ENCODE data around the gene ATG101.
"Not testable (repeated sequence)": the region's sequence is repeated elsewhere in the genome, so short reads cannot be mapped to it uniquely, and the experiment has no call there.

Gene ATG101

DNA sequence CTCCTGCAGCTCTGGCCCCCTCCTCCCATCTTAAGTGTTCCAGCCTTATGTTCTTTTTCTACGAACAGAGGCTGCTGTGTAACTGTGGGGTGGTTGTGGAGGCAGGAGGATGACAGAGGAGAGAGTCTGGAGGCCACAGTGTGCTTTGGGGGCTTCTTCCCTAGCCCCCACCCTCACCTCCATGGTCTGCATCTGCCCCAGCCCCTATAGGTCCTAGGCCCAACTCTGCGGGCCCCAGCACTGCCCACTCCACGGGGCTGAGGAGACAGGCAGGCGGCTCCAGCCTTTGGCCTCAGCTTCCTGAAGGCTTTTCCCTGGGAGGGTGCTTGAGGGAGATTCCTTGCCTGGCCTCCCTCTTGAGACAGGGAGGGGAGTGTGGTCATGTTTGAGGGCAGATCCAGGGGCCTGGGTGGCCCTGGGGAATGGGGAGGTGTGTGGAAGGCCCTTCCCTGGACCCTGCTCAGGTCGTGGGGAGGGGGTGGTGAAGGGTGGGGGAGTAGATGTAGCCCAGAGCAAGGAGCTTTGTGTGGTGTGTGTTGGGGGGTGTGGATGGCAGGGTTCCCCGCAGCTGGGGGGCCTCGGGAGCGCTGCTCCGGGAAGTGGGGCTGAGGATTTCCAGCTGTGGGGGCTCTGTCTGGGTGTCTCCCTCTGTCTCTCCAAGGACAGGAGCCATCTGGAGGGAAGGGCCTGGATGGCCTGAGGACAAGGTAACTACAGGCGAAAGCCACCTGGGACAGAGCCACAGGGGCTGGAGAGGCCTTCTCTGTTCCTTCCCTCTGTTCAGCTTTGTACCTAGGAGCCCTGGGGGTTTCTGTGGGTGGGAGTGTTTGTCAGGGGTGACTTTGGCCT, 10.8 kb downstream of the ATG101 start:
- no peak for DNase-seq

DNA sequence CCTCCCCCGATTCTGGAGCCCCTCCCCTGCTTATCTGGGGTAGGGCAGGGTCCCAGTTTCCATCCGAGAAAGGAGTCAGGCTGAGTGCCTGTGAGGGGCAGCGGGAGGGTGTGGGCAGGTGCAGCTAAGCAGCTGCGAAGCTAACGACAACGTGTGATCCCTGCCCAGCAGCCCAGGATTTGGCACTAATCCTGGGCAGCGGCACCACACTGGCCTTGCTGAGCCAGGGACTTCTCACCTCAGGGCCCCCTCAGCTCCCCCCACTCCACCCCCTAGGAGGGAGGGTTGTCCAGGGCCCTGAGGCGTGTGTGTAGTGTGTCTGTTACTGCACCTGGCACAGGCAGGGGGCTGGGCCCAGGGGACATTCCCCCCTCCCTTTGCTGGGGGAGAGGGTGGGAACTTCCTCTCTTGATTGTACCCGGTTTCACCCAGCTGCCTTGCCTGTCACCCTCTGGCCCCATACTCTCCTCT, 11.5 kb downstream of the ATG101 start:
- DNase-seq = peak; percentile 25

DNA sequence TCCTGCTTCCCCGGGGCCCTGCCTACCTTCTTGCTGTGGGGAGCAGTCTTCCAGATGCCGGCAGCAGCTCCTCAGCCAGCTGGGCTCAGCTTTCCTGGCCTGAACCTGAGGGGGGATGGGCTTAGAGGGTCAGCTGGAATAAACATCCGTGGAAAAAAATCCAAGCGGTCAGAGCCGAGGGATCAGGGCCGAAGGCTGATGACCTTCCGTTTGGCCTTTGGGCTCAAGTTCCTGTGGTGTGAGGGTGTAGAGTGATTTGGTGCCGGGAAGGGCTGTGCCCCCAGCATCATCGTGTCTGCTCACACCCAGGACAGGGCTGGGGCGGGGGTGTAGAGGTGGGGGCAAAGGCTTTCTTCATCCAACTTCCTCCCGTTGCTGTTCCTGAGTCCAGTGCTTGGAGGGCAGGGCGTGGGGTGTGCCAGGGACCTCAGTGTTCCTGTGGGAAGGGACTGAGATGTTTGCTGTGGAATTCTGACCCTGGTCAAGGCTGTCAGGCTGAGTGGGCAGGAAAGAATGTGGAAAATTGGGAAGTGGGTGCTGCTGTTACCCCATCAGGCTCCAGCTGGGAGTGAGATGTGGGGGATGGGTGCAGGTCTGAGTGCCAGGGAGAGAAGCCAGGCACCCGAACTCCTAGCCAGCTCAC, 12.4 kb downstream of the ATG101 start:
- no peak for DNase-seq

DNA sequence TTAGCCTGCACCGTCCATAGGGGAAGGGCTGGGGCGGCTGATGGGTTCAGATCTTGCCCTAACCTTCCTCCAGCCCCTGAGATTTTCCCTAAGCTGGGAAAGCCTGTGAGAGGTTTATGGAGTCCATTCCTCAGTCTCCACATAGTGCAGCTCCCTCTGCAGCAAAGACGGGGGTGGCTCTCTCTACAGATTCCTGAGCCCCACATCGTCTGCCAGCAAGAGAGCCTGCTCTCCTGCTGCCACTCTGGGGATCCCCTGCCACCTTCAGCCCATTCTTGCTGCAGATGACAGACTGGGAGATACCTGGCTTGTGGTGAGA, 12.8 kb downstream of the ATG101 start:
- DNase-seq = no peak

DNA sequence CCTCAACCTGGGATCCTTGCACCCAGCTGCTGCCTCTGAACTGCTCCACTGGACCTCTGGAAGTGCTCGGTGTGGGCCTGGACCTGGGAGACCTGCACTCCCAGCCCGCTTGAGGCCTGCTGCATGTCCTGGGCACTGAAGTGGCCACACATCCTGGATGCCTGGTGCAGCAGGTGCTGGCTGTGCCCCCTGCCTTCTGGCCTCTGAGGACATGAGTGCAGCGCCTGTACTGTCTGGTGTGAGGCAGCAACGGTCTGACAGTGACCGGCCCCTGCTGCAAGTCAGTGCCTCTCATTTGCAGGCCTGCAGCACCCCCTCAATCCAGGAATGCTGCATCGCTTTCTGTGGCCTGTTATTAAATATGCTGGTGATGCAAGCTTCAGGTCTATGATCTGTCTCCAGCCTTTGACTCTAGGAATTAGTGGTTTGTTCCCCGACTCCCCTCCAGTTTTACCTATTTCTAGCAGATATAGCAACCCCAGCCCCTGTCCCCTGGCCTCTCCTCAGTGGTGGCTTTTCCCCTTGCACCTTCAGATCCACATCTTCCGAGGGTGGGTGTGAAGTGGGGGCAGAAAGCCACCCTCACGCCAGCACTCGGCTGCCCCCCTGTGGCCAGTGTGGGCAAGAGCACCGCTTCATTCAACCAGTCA, 13.3 kb downstream of the ATG101 start:
- peak; percentile 76 for DNase-seq

DNA sequence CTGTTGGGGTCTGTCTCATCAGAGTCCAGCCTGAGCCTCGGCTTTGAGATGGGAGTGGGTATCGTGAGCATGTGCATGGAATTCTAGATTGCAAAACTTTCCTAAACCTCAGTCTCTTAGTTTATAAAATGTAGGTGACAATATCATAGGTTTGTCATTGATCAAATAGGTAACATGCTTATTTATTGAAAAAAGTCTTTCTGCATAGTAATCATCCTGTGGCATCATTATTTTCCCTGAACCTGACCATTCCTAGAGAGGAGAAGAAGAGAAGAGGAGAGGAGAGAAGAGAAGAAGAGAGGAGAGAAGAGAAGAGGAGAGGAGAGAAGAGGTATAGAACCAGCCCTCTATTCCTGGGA, 13.8 kb downstream of the ATG101 start:
- no peak for DNase-seq

DNA sequence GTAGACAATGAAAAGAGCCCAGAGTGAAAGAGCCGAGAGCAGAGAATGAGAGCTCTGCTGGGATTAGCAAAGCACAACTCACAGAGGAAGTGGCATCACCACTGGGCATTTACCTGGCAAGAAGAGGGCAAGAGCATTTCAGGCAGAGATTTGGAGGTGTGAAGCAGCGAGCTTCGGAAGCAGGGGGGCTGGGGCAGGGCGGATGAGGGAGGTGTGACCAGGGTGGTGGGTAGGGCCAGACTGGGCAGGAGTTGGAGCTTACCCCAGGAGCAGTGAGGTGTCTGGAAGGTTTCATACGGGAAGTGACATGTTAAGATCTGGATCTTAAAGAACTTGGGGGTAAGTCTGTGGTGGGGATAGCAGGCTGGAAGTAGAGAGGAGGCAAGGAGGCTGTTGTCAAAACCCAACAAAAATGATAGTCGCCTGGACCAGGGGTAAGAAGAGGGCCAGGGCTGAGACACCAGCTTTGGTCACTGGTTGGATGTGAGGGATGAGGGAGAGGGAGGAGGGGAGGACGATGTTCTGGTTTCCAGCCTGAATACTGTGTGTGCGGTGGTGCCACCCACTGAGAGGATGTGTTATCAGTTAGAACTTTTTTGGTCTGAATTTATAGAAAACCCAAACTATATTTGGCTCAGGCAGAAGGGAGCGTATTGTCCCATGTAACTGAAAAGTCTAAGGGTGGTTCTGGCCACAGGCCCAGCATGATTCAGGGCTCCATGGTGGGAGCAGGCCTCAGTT, 14.9 kb downstream of the ATG101 start:
- no peak for DNase-seq

DNA sequence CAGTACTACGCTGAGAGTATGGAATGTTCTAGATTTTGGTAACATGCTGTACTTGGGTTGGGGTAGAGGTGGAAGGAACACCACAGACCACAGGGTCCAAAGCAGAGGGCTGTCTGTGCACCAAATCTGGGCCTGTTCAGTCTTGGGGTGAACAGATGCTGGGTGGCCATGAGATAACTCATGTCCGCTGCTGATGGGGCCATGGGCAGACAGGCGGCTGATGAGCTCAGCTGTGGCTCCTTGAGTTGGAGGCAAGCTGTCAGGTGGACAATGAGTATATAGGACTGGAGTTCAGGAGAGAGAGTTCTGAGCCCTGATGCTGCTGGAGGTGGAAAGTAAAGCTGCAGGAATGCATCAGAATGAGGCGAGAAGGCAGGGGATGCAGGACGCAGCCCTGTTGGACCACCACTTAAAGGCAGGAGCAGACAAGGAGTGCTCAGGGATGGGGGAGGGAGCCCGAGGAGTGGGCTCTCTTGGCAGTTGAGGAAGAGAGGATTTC, 16.0 kb downstream of the ATG101 start:
- no peak for DNase-seq

DNA sequence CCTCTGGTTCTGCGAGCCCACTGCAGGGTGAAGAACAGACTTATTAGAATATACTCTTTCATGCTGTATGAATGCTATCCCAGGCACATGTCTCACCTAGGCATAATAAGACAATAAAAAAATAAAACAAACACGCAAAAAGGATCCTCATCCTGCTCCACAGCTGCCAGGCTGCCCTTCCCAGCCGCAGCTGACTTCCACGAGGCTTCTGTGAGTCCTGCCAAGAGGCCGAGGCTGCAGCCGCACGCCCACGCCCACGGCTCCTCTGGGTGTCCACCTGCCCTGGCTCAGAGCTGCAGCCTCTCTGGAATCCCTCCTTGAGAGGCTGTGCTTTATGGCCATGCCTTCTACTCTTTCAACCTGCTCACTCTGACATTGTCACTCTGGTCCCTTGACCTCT, 16.6 kb downstream of the ATG101 start:
- DNase-seq = no peak

DNA sequence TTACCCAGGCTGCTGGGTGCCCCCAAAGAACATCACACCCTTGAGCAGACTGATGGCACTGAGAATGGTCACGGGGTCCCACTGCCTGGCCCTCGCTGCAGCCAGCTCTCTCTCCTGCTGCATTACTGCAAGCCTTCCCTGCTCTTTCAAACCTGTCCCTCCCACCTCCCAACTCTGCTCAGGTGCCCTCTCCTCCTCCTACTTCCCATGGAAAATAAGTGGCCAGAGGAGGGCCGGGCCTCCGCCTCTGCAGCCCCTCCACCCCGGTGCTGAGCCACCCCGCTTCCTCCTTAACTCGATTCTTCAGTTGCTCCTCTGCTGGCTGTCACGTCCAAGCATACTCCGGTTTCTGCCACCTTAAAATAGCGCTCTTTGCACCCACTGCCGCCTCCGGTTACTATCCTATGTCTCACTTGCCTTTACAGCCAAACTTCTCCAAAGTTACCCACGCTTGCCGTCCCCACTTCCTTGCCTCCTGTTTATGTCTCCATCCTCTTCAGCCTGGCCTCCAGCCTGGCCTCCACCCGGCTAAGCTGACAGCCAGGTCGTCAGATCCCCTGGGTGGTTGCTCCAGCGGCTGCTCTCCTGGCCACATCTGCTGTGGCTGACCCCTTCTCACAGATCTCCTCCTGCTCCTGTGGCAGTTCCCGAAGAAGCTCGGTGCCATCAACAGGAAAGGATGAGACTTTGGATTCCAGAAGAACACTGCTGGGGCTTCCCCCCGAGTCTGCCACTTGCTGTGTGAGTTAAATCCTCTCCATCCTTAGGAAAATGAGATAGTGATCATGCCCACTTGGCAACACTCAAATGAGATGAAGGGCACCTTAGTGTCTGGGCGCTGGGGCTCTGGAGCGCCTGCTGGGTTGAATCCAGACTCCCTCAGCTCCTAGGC, 17.4 kb downstream of the ATG101 start:
- no peak for DNase-seq

DNA sequence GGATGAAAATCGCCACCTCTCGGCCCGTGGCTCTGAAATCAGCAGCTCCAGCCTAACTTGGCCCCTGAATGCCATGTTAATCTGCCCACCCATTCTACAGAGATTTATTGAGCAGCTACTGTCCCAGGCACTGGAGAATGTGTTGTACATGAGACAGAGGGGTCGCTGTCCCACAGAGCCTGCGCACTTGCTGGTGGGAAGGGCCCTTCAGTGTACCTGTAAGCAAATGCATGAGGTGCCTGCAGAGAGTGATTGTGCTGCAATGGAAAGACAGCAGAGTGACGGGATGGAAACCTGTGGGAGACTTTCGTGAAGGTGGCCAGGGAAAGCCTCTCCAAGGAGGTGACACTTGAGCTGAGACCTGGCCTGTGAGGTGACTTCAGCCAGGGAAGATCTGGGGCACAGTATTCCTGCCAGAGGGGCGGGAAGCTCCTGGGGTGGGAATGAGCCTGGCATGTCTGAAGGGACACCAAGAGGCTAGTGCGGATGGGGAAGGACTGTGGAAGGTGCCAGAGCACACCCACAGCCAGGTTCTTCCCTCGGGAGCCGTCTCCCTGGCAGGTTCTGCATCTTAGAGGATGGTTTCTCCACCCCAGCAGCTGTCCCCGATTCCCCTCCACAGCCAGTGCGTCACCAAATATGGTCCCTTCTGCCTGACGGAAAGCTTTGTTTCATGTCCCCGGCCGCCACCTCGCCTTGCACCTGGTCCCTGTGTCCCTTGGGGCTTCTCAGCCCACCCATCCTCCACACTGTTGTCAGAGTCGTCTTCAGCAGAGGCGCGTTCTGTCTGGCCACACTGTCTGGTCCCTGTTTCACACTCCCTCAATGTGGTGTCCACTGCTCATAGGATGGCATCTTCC, 18.4 kb downstream of the ATG101 start:
- no peak for DNase-seq

DNA sequence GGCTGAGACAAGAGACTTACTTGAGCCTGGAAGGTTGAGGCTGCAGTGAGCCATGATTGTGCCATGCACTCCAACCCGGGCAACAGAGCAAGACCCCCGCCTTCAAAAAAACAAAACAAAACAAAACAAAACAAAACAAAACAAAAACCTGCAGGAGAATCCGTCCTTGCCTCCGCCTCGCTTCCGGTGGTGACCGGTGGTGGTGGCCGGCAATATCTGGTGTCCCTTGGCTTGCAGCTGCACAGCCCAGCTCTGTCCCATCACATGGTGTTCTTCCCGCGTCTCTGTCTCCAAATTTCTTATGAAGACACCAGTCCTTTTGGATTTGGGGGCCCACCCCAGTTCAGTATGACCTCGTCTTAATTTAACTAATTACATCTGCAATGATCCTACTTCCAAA, 19.7 kb downstream of the ATG101 start:
- no peak for DNase-seq

DNA sequence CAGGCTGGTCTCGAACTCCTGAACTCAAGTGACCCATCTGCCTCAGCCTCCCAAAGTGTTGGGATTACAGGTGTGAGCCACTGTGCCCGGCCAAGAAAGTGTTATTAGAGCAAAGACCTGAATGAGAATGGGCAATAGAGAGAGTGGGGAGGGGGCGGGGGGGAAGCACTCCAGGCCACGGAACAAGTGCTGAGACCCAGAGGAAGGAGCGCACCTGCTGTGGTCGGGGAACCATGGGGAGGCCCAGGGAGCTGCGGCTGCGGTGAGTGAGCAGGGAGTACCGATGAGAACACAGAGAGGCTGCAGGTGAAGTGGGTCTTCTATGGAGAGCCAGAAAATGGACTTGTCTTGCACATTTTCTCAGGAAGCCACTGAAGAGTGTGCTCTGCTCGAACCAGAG, 20.5 kb downstream of the ATG101 start:
- DNase-seq = no peak

DNA sequence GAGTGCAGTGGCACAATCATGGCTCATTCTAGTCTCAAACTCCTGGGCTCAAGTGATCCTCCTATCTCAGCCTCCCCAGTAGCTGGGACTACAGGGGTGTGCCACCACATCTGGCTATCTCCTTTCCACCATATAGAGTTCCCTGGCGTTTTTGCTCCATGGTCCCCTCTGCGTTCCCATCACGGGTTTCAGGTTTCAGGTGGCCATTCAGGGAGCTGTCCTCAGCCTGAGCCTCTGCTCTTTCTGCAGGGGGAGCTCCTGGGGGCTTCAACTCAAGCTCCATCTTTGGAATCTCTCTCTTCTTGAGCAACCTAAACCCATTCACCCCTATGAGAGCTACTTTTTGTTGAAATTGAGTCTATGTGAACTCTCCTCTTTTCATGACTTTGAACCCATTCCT, 21.3 kb downstream of the ATG101 start:
- no peak for DNase-seq

DNA sequence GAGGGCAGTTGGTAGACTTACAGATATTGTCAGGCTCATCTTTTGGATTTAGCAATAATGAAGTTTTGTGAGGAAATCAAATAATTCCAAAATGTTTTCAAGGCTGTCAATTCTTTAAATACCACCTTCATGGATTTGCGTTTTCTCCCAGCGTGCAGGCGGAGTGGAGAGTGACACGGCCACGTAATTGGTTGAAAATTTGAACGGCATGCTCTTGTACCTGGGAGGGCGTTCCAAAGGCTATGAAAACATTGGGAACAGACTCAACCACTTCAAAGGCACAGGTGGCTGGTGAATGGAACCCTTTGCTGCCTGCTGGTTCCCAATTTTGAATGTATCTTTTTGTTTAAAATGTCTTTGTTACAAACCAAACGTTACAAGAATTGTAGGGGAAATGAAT, 22.1 kb downstream of the ATG101 start:
- DNase-seq = no peak

DNA sequence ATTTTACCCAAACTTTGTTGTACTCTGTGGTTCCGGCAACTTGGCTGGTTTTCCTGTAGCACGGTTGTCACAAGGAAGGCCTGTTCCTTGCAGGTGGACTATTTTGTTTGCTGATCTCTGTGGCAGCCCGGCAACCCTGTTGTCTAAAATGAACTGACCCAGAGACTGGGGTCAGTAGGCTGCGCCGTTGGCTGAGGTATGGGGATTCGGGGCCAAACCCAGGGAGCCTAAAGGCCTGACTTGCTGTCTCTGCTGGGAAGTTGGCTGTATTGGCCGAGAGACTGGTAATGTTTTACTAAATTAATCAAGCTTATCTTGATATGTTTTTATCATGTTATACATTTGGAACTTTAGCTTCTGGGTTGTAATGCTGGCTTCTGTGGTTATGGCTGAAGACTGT, 23.6 kb downstream of the ATG101 start:
- no peak for DNase-seq

DNA sequence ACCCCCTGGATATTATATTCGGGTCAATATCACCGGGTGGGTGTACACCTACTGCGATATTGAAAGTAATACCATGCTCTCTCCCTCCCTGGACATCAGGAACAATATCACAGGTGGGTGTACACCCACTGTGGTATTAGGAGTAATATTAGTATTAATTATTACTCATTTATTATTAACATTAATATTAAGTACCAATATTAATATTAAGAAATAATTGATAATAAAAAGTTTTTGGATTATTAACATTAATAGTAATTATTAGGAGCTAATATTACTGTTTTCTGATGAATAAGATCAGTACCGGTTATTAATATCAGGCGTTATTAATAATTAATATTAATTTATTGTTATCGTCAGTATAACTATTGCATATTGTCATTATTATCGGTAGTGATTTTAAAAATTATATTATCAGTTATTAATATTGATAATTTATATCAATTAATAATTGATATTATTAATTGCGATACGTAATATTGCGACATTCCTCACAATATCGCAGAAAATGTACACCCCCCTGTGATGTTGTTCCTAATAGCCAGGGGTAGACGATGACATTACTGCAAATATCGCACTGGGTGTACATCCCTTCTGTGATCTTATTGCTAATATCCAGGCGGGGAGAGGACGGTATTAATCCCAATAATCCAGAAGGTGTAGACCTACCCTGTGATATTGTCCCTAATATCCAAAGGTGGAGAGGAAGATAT, 26.7 kb downstream of the ATG101 start:
- DNase-seq = no peak

DNA sequence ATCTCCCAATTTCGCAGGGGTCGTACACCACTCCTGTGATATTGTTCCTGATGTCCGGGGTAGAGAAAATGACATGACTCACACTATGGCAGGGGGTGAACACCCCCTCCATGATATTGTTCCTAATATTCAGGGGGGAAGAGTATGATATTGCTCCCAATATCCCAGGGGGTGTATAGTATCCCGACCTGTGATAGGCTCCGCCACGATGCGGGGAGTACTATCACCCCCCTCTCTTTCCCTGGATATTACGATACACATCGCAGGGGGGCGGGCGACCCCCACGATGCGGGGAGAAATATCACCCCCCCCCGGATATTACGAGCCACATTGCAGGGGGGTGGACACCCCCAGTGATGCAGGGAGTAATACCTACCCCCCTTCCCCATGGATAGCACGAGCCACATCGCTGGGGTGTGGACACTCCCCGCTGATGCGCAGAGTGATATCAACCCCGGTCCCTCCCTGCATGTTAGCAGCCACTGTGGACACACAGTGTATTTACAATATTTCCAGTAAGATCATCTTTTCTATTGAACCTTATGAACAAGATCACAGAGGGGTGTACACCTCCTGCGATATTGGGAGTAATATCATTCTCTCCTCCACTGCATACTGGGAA, 27.4 kb downstream of the ATG101 start:
- no peak for DNase-seq

DNA sequence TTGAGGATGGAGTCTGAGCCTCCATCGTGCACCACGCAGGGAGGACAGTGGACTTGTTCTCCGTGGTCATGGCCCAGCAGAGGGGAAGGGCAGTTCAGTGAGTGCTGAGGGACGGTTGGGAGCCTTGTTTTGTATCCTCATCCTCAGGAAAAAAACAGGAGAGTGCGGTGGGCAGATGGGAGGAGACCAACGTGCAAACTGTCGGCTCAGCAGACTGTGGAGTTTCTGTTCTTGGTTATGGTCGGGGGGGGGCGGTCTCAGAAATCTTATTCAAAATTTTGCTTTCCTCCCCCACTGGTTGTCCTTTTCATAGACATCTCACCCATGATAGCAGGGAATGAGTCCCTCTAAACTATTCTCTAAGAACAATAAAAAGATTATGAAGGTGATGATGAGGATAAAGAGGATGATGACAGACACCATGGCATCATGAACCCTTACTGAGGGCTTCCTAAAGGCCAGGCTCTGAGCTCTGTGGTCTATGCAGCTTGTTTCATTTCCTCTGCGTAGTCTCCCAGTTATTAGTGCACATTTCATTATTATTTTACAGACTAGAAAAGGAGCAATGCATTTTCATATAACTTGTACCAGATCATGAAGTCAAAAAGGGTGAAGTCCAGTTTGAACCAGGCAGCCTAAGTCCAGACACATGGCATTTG, 34.8 kb downstream of the ATG101 start:
- not testable (repeated sequence) for DNase-seq
